ENCODE data around the gene CLDN14.
"Not testable (repeated sequence)": the region's sequence is repeated elsewhere in the genome, so short reads cannot be mapped to it uniquely, and the experiment has no call there.

- TF ChIP-seq POLR2A, POLR2AphosphoS5, TAF1 (IDR thresholded peaks at IDR 0.05; ENCODE audit: low read depth, low read length): not testable (repeated sequence)
Measured at GRCh38 chr21:36476541-36476940, 3.4 kb downstream of the CLDN14 start.
